Measurements from ENCODE around the gene MALT1.

GRCh38 chr18:58671111-58671631 lies at the start of gene MALT1:
- TF ChIP-seq EP300 (IDR thresholded peaks at IDR 0.05) (no peak), CTCF (IDR thresholded peaks at IDR 0.05) (no peak), POLR2A (IDR thresholded peaks at IDR 0.05; ENCODE audit: low read depth) (peak; percentile 71)

Measured in esophagus muscularis mucosa (tissue), 4 donors.